HepG2 (cell line): Measurements from ENCODE around the gene UBE4A. TPM values are rescaled to one million over a fixed set of nuclear protein-coding genes. Genes with fewer than 3 reads are reported as not detected.

Source experiments
- AGO2 ChIP-seq: fragments of 200-400 bp; formaldehyde crosslinking; optimal IDR thresholded peaks from 2 replicates; pipeline ENCODE3; 2017; ENCODE audit warnings: mild to moderate bottlenecking, low read depth, low read length, moderate library complexity
- FOXA1 ChIP-seq, 2 experiments: fragments of 450-650 bp in 1 of 2; sonication (generic) in 1 of 2; formaldehyde crosslinking in 1 of 2; IDR thresholded peaks; 2 replicates each; pipeline versions ENCODE4 v1.4.0 to v1.6.1; 2016 to 2020; ENCODE audit warnings: missing genetic modification reagents in 1 of 2
- HNF1B ChIP-seq: sonication (generic); formaldehyde crosslinking; IDR thresholded peaks from 2 replicates; pipeline ENCODE4 v1.5.1; 2020; ENCODE audit warnings: mild to moderate bottlenecking, moderate library complexity, missing genetic modification reagents
- HOXA9 ChIP-seq: sonication (generic); formaldehyde crosslinking; IDR thresholded peaks from 2 replicates; pipeline ENCODE4 v1.8.1; 2022; ENCODE audit warnings: missing genetic modification reagents, mild to moderate bottlenecking, moderate library complexity, borderline replicate concordance
- IKZF1 ChIP-seq: fragments of 450-650 bp; IDR thresholded peaks from 2 replicates; pipeline ENCODE4 v1.7.1; 2016
- JDP2 ChIP-seq: sonication (generic); formaldehyde crosslinking; IDR thresholded peaks from 2 replicates; pipeline ENCODE4 v1.8.1; 2022; ENCODE audit warnings: missing genetic modification reagents, borderline replicate concordance
- KLF15 ChIP-seq: sonication (generic); formaldehyde crosslinking; IDR thresholded peaks from 2 replicates; pipeline ENCODE4 v1.8.1; 2023; ENCODE audit warnings: borderline replicate concordance, mild to moderate bottlenecking, inconsistent platforms, missing genetic modification reagents, mixed read lengths
- LCORL ChIP-seq, 2 experiments: fragments of 450-650 bp in 1 of 2; sonication (generic) in 1 of 2; formaldehyde crosslinking in 1 of 2; IDR thresholded peaks; 2 replicates each; pipeline versions ENCODE4 v1.5.0 to v1.6.1; 2017 to 2020; ENCODE audit warnings: antibody characterized with exemption in 1 of 2, missing genetic modification reagents in 1 of 2
- MTA3 ChIP-seq: sonication (generic); formaldehyde crosslinking; IDR thresholded peaks from 2 replicates; pipeline ENCODE4 v1.4.0; 2020; ENCODE audit warnings: missing genetic modification reagents
- NCOR1 ChIP-seq: fragments of 200-600 bp; sonication (generic); IDR thresholded peaks from 2 replicates; pipeline ENCODE4 v1.7.0; 2017; ENCODE audit warnings: antibody characterized with exemption, low read length, borderline replicate concordance
- PCBP2 ChIP-seq: fragments of 200-400 bp; formaldehyde crosslinking; optimal IDR thresholded peaks from 2 replicates; pipeline ENCODE3; 2018; ENCODE audit warnings: low read length, low read depth; ENCODE audit not compliant: poor library complexity, severe bottlenecking
- PRDM4 ChIP-seq: sonication (generic); formaldehyde crosslinking; IDR thresholded peaks from 2 replicates; pipeline ENCODE4 v1.9.0; 2021; ENCODE audit warnings: missing genetic modification reagents, borderline replicate concordance
- SALL2 ChIP-seq: sonication (generic); formaldehyde crosslinking; IDR thresholded peaks from 2 replicates; pipeline ENCODE4 v1.8.1; 2023; ENCODE audit warnings: mild to moderate bottlenecking, missing genetic modification reagents, inconsistent platforms
- TFAP4 ChIP-seq: sonication (generic); IDR thresholded peaks from 2 replicates; pipeline ENCODE4 v1.6.1; 2016; ENCODE audit warnings: low read depth, borderline replicate concordance
- ZBTB44 ChIP-seq: sonication (generic); formaldehyde crosslinking; IDR thresholded peaks from 2 replicates; pipeline ENCODE4 v1.4.0; 2020; ENCODE audit warnings: missing genetic modification reagents
- ZNF609 ChIP-seq: sonication (generic); formaldehyde crosslinking; IDR thresholded peaks from 2 replicates; pipeline ENCODE4 v1.4.0; 2020; ENCODE audit warnings: mild to moderate bottlenecking, missing genetic modification reagents, borderline replicate concordance
- ZSCAN30 ChIP-seq: sonication (generic); formaldehyde crosslinking; IDR thresholded peaks from 2 replicates; pipeline ENCODE4 v1.5.0; 2020; ENCODE audit warnings: mild to moderate bottlenecking, missing genetic modification reagents
- polyA plus RNA-seq, 8 experiments: library from polyadenylated mRNA; depleted of rRNA in 3 of 8; stranded (reverse) in 7 of 8; unstranded in 1 of 8; fragments of >200 nt; fragmentation: Illumina TruSeq in 4 of 8; extraction: Trizol in 4 of 8; gene quantifications; 2 replicates each; pipeline versions ENCODE4 v1.2.1 to v1.2.3, GENCODE V29; 2011 to 2016; ENCODE audit warnings: low read depth in 4 of 8, missing spikeins in 1 of 8, mixed read lengths in 1 of 8; ENCODE audit not compliant: insufficient read depth in 1 of 8
- total RNA-seq, 5 experiments: library from RNA; depleted of rRNA; stranded (reverse); fragments of >200 nt; fragmentation: Illumina TruSeq; extraction: Trizol; gene quantifications; 2 replicates each; pipeline ENCODE4 v1.2.3, GENCODE V29; 2016; ENCODE audit warnings: low read depth in 1 of 5

The UBE4A gene
- total and polyA plus RNA-seq, 2 of the 13 experiments (the other 11 are each of a cell fraction or from before 2014, with no cell fraction given): 15.1 to 32.7 TPM

GRCh38 chr11:118435290-118435892, 76.0 kb downstream of the UBE4A start (continued):
- no peak for TF ChIP-seq ZNF609
- no peak for TF ChIP-seq PRDM4
- 0 out of 2 replicates have a peak, but pooled peaks have one; percentile 10 for TF ChIP-seq HOXA9 (CRISPR knock-in tag)
- peak; percentile 44 for TF ChIP-seq AGO2
- no peak for TF ChIP-seq IKZF1
- TF ChIP-seq TFAP4: 0 out of 2 replicates have a peak, but pooled peaks have one; percentile 8
- TF ChIP-seq SALL2 (CRISPR knock-in tag): 0 out of 2 replicates have a peak, but pooled peaks have one; percentile 37
- TF ChIP-seq MTA3 (CRISPR knock-in tag): no peak
- no peak for TF ChIP-seq JDP2
- peak; percentile 16 for TF ChIP-seq PCBP2
- TF ChIP-seq HNF1B (CRISPR knock-in tag): no peak
- TF ChIP-seq NCOR1: no peak
- TF ChIP-seq ZBTB44: no peak
- no peak for TF ChIP-seq FOXA1 (IDR thresholded peaks at IDR 0.05)
- TF ChIP-seq FOXA1 (CRISPR knock-in tag; IDR thresholded peaks at IDR 0.05): peak; percentile 25; the same call in 1 of the 2 replicates
- TF ChIP-seq LCORL (IDR thresholded peaks at IDR 0.05): no peak
- TF ChIP-seq LCORL (CRISPR knock-in tag; IDR thresholded peaks at IDR 0.05): peak; percentile 31; the same call in 1 of the 2 replicates
- no peak for TF ChIP-seq KLF15 (CRISPR knock-in tag)
- no peak for TF ChIP-seq ZSCAN30 (CRISPR knock-in tag)
